Upper lobe of left lung (tissue), 6 donors: ENCODE results near the gene SRRM4. TPM values are rescaled to one million over a fixed set of nuclear protein-coding genes. Genes with fewer than 3 reads are reported as not detected.

Experiments used
- ATAC-seq, 2 donors: fragments of 200-7000 bp; cut with Tn5 transposase; one replicate each; pipeline ENCODE4 v1.9.1; 2022; ENCODE audit warnings: mild to moderate bottlenecking in 2 of 2, moderate library complexity in 2 of 2; ENCODE audit not compliant: low FRiP score in 2 of 2
- DNase-seq, 2 donors: peaks; one replicate each; pipeline ENCODE4 v3.0.0-alpha.2; 2019 to 2020
- H3K27ac ChIP-seq, 4 donors: fragments of 200-600 bp; sonication (generic); one replicate each; pipeline ENCODE4 v1.5.1; 2016 to 2019
- H3K27me3 ChIP-seq, 4 donors: fragments of 200-600 bp; sonication (generic); one replicate each; pipeline ENCODE4 v1.5.1; 2017 to 2019
- H3K36me3 ChIP-seq, 4 donors: fragments of 200-600 bp; sonication (generic); one replicate each; pipeline ENCODE4 v1.5.1; 2016 to 2019
- H3K4me1 ChIP-seq, 4 donors: fragments of 200-600 bp; sonication (generic); one replicate each; pipeline ENCODE4 v1.5.1; 2018 to 2019
- H3K4me3 ChIP-seq, 4 donors: fragments of 200-600 bp; sonication (generic); one replicate each; pipeline ENCODE4 v1.5.1; 2017 to 2019; ENCODE audit warnings: mild to moderate bottlenecking in 2 of 4, moderate library complexity in 1 of 4
- H3K9me3 ChIP-seq, 4 donors: fragments of 200-600 bp; sonication (generic); one replicate each; pipeline ENCODE4 v1.5.1; 2018 to 2019
- CTCF ChIP-seq, 6 experiments: fragments of 450-650 bp in 4 of 6; fragments of 200-600 bp in 2 of 6; sonication (generic) in 2 of 6; IDR thresholded peaks; one replicate each; pipeline ENCODE4 v1.5.1; 2016 to 2019; ENCODE audit warnings: antibody characterized with exemption in 6 of 6
- EP300 ChIP-seq, 4 donors: sonication (generic); formaldehyde crosslinking; IDR thresholded peaks; one replicate each; pipeline ENCODE4 v1.5.1; 2017; ENCODE audit warnings: antibody characterized with exemption in 4 of 4, control low read depth in 2 of 4
- POLR2A ChIP-seq, 4 donors: fragments of 450-650 bp; IDR thresholded peaks; one replicate each; pipeline ENCODE4 v1.5.1; 2016 to 2017; ENCODE audit warnings: antibody characterized with exemption in 4 of 4, mild to moderate bottlenecking in 2 of 4
- POLR2AphosphoS5 ChIP-seq, 2 donors: sonication (generic); formaldehyde crosslinking; IDR thresholded peaks; one replicate each; pipeline ENCODE4 v1.5.1; 2017; ENCODE audit warnings: antibody characterized with exemption in 2 of 2
- WGBS, 2 donors: methylation state at CpG; one replicate each; pipeline ENCODE4 v1.1.5; 2017 to 2018; 5-methylcytosine and 5-hydroxymethylcytosine counted together
- total RNA-seq, 6 donors: library from RNA; depleted of rRNA in 4 of 6; stranded (reverse); fragments of >200 nt in 4 of 6; gene quantifications; one replicate each; pipeline versions ENCODE4 v1.1.0 to v1.2.1, GENCODE V29; 2016 to 2021
- donor health status: DM: no; HTN: no; CAD: no; lungs with moderate emphysema.
- donor health status: DM: no; HTN: yes; CAD: no; lungs with severe emphysema.

The SRRM4 gene
- total RNA-seq, 6 donors from 2014 or later: under 0.01 to 0.33 (median 0.11) TPM; not detected in 2

- ATAC-seq: no peak
- no peaks in the 10 kb centered on the region for H3K4me1 ChIP-seq
- H3K36me3 ChIP-seq: no peaks in the 10 kb centered on the region
- H3K4me3 ChIP-seq: no peak overlapping the region
- no peak for DNase-seq
- 76 to 86% methylated on average over 3 of the region's 3 CpGs for WGBS, 2 donors
- no peak for TF ChIP-seq POLR2A (IDR thresholded peaks at IDR 0.05)
- no peak for TF ChIP-seq POLR2AphosphoS5 (IDR thresholded peaks at IDR 0.05)
- TF ChIP-seq EP300 (IDR thresholded peaks at IDR 0.05): no peak
- no peak for TF ChIP-seq CTCF (IDR thresholded peaks at IDR 0.05)
- H3K27ac ChIP-seq: no peak overlapping the region
- no peaks in the 10 kb centered on the region for H3K27me3 ChIP-seq
- H3K9me3 ChIP-seq: no peaks in the 10 kb centered on the region
Measured at GRCh38 chr12:119167902-119168301, 186.6 kb downstream of the SRRM4 start.

- H3K9me3 ChIP-seq: no peaks in the 10 kb centered on the region
- H3K4me3 ChIP-seq: no peak overlapping the region
- H3K27ac ChIP-seq: no peak overlapping the region
- H3K4me1 ChIP-seq: no peaks in the 10 kb centered on the region
- H3K36me3 ChIP-seq: no peaks in the 10 kb centered on the region
- H3K27me3 ChIP-seq: no peaks in the 10 kb centered on the region
- no peak for ATAC-seq
- DNase-seq: no peak
- 71 to 80% methylated on average over 3 of the region's 3 CpGs for WGBS, 2 donors
- TF ChIP-seq EP300 (IDR thresholded peaks at IDR 0.05): no peak
- TF ChIP-seq CTCF (IDR thresholded peaks at IDR 0.05): no peak
- TF ChIP-seq POLR2AphosphoS5 (IDR thresholded peaks at IDR 0.05): no peak
- no peak for TF ChIP-seq POLR2A (IDR thresholded peaks at IDR 0.05)
Measured at GRCh38 chr12:119168721-119169120, 187.4 kb downstream of the SRRM4 start.

- no peak for DNase-seq
- 57 to 58% methylated on average over 2 of the region's 2 CpGs for WGBS, 2 donors
Measured at GRCh38 chr12:119169150-119169549, 187.8 kb downstream of the SRRM4 start.

GRCh38 chr12:119171291-119171690, 189.9 kb downstream of the SRRM4 start:
- H3K27me3 ChIP-seq: no peaks in the 10 kb centered on the region
- no peaks in the 10 kb centered on the region for H3K36me3 ChIP-seq
- no peak for TF ChIP-seq EP300 (IDR thresholded peaks at IDR 0.05)
- TF ChIP-seq POLR2A (IDR thresholded peaks at IDR 0.05): no peak
- TF ChIP-seq CTCF (IDR thresholded peaks at IDR 0.05): no peak
- TF ChIP-seq POLR2AphosphoS5 (IDR thresholded peaks at IDR 0.05): no peak
- ATAC-seq (no peak), DNase-seq (no peak)
- 80 to 81% methylated on average over 5 of the region's 5 CpGs for WGBS, 2 donors
- H3K27ac ChIP-seq: no peak overlapping the region
- H3K4me1 ChIP-seq: peaks cover 0 to 4% (median 2%) of the 10 kb centered on the region in 4 donors
- no peak overlapping the region for H3K4me3 ChIP-seq
- H3K9me3 ChIP-seq: no peaks in the 10 kb centered on the region

More at GRCh38 chr12:119169150-119169549, 187.8 kb downstream of the SRRM4 start:
- Histone ChIP-seq H3K27me3 (no peaks in the 10 kb centered on the region), H3K36me3 (no peaks in the 10 kb centered on the region), H3K9me3 (no peaks in the 10 kb centered on the region), H3K4me1 (peaks cover 0 to 3% (median 0%) of the 10 kb centered on the region in 4 donors), H3K4me3 (no peak overlapping the region), H3K27ac (no peak overlapping the region)
- TF ChIP-seq CTCF (IDR thresholded peaks at IDR 0.05): no peak
- no peak for TF ChIP-seq EP300 (IDR thresholded peaks at IDR 0.05)
- no peak for TF ChIP-seq POLR2AphosphoS5 (IDR thresholded peaks at IDR 0.05)
- TF ChIP-seq POLR2A (IDR thresholded peaks at IDR 0.05): no peak
- ATAC-seq: no peak

GRCh38 chr12:119171691-119172425, 190.5 kb downstream of the SRRM4 start:
- Histone ChIP-seq H3K27ac (no peak overlapping the region), H3K9me3 (no peaks in the 10 kb centered on the region), H3K4me1 (peaks cover 0 to 4% (median 3%) of the 10 kb centered on the region in 4 donors), H3K4me3 (no peak overlapping the region), H3K27me3 (no peaks in the 10 kb centered on the region), H3K36me3 (no peaks in the 10 kb centered on the region)
- ATAC-seq (no peak), DNase-seq (no peak)
- 79 to 85% methylated on average over 15 of the region's 15 CpGs for WGBS, 2 donors
- TF ChIP-seq POLR2A (IDR thresholded peaks at IDR 0.05) (no peak), EP300 (IDR thresholded peaks at IDR 0.05) (no peak), CTCF (IDR thresholded peaks at IDR 0.05) (no peak), POLR2AphosphoS5 (IDR thresholded peaks at IDR 0.05) (no peak)
